Adrenal gland (tissue), 12 donors: ENCODE measurements around the gene ZFAND5. TPM values are rescaled to one million over a fixed set of nuclear protein-coding genes. Genes with fewer than 3 reads are reported as not detected.

Experiments
- DNase-seq, 7 donors: peaks; one replicate each; pipeline ENCODE4 v3.0.0-alpha.2; 2019 to 2020
- H3K27ac ChIP-seq, 5 donors: fragments of 200-600 bp; sonication (generic) in 4 of 5; 1 replicate in 3 of 5; 2 replicates in 2 of 5; pipeline versions ENCODE4 v1.5.1 to v1.8.0; 2016 to 2020; ENCODE audit warnings: mild to moderate bottlenecking in 1 of 5
- H3K27me3 ChIP-seq: fragments of 200-600 bp; 2 replicates; pipeline ENCODE4 v1.8.0; 2021
- H3K36me3 ChIP-seq, 2 donors: fragments of 200-600 bp; replicated peaks in 1 of 2; 1 replicate in 1 of 2; 2 replicates in 1 of 2; pipeline versions ENCODE4 v1.5.1 to v1.8.0; 2018 to 2022
- H3K4me1 ChIP-seq, 2 donors: fragments of 200-600 bp; replicated peaks in 1 of 2; 1 replicate in 1 of 2; 2 replicates in 1 of 2; pipeline versions ENCODE4 v1.5.1 to v1.8.0; 2018 to 2021
- H3K4me3 ChIP-seq, 4 donors: fragments of 200-600 bp; sonication (generic) in 3 of 4; one replicate each; pipeline ENCODE4 v1.5.1; 2016 to 2018
- H3K9me3 ChIP-seq, 3 donors: fragments of 200-600 bp; sonication (generic) in 1 of 3; replicated peaks in 1 of 3; 1 replicate in 2 of 3; 2 replicates in 1 of 3; pipeline versions ENCODE4 v1.5.1 to v1.8.0; 2016 to 2021
- POLR2A ChIP-seq, 2 donors: fragments of 450-650 bp; IDR thresholded peaks; one replicate each; pipeline ENCODE4 v1.6.1; 2017; ENCODE audit warnings: antibody characterized with exemption in 2 of 2, mild to moderate bottlenecking in 2 of 2, moderate library complexity in 1 of 2
- WGBS, 4 donors: extraction: QIAGEN DNeasy Blood & Tissue Kit in 2 of 4; methylation state at CpG; one replicate each; pipeline versions ENCODE4 v1.1.5 to v1.1.7; 2013 to 2017; 5-methylcytosine and 5-hydroxymethylcytosine counted together
- intact Hi-C, 2 donors: fragments of 100-400 bp; cut with DNase I; formaldehyde crosslinking; loops; one replicate each; pipeline versions ENCODE4 v1.14.1 to v1.15.0; 2022 to 2023
- polyA plus RNA-seq, 3 donors: library from polyadenylated mRNA; stranded (reverse); fragments of 200-250 nt in 2 of 3; fragments of 350-450 nt in 1 of 3; fragmentation: Illumina TruSeq in 1 of 3; extraction: RNeasy Lipid Tissue Mini Kit (QIAGEN cat#74804) in 1 of 3; gene quantifications; one replicate each; pipeline ENCODE4 v1.2.3, GENCODE V29; 2013 to 2014
- total RNA-seq, 9 donors: library from RNA; depleted of rRNA in 4 of 9; stranded (reverse); fragments of >200 nt in 4 of 9; fragments of 120-200 nt in 1 of 9; fragmentation: NEBNext Ultra II Directional in 1 of 9; extraction: Animal tissue kit (Norgen Biotek cat#: 25700) in 1 of 9; gene quantifications; one replicate each; pipeline versions ENCODE4 v1.1.0 to v1.2.4, GENCODE V29; 2013 to 2023
- TF ChIP-seq, protein P1 (sequence below), 6 experiments: fragments of 450-650 bp in 4 of 6; fragments of 200-600 bp in 2 of 6; sonication (generic) in 1 of 6; IDR thresholded peaks; 1 replicate in 5 of 6; 2 replicates in 1 of 6; pipeline versions ENCODE4 v1.5.1 to v1.8.0; 2016 to 2021; ENCODE audit warnings: antibody characterized with exemption in 6 of 6, mild to moderate bottlenecking in 2 of 6, moderate library complexity in 1 of 6
- donor health status: healthy with polysubstance abuse.
- donor health status: Bipolar disorder and iron deficiency.
- donor health status: DM: yes; HTN: yes; CAD: no.
- donor health status: DM: no; HTN: no; CAD: no.
- donor health status: DM: no; HTN: no; CAD: no.
- donor health status: DM: yes; HTN: yes; CAD: no.

The ZFAND5 gene
- total and polyA plus RNA-seq, 12 donors, result 119 to 326 (median 193) TPM

DNA sequence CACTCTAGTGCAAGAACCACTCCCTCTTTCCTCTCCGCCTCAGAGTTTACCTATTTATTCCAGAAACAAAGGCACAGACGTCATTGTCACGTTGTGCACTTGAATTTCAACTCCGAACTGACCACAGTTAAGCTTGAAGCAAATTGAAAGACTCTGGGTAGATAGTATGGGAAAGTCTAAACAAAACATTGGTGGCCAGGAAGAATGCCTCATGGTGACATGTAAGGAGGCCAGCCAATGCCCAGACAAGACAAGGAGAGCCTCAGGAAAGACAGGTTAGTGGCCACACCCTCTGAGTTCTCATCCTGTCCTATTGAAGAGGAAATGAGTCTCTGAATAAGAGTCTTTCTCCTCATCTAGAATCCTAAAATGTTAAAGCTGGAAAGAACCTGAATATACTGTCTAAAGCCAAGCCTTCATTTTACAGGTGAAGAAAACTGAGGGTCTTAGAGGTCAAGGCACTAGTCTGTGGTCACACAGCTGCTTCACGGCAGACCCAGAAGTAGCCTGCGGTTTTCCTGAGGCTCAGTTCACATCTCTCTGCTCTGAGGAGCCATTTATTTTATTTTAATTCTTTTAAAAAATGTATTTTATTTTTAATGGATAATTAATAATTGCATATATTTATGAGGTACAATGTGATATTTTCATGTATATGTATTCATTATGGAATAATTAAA, 30.2 kb downstream of the ZFAND5 start:
- Histone ChIP-seq H3K36me3 (no peaks in the 10 kb centered on the region), H3K27me3 (no peaks in the 10 kb centered on the region), H3K27ac (no peak overlapping the region), H3K9me3 (no peaks in the 10 kb centered on the region), H3K4me3 (no peak overlapping the region), H3K4me1 (no peaks in the 10 kb centered on the region)
- intact Hi-C loops, result no loop called here
- 90 to 97% (median 93%) methylated on average over 6 of the region's 6 CpGs for WGBS, 4 donors
- no peak for DNase-seq
- TF ChIP-seq POLR2A (IDR thresholded peaks at IDR 0.05), result no peak
- TF ChIP-seq, protein P1, sequence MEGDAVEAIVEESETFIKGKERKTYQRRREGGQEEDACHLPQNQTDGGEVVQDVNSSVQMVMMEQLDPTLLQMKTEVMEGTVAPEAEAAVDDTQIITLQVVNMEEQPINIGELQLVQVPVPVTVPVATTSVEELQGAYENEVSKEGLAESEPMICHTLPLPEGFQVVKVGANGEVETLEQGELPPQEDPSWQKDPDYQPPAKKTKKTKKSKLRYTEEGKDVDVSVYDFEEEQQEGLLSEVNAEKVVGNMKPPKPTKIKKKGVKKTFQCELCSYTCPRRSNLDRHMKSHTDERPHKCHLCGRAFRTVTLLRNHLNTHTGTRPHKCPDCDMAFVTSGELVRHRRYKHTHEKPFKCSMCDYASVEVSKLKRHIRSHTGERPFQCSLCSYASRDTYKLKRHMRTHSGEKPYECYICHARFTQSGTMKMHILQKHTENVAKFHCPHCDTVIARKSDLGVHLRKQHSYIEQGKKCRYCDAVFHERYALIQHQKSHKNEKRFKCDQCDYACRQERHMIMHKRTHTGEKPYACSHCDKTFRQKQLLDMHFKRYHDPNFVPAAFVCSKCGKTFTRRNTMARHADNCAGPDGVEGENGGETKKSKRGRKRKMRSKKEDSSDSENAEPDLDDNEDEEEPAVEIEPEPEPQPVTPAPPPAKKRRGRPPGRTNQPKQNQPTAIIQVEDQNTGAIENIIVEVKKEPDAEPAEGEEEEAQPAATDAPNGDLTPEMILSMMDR (IDR thresholded peaks at IDR 0.05), result no peak

DNA sequence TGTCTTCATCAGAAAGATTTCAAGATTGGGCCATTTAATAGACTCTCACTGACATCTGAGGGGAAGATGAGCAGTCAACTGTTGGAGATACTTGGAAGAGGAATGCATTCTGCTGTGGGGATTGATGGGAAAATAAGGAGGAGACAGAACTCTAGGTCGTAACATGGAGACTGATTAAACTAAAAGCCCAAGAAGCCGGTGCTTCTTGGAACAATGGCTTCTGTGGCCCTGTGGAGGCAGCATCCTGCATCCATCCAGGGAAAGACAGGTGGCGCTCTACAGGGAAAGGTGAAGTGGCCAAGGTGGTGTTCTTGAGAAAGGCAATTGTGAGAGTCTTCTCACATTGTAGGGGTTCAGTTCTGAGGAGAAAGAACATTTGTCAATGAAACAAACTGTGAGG, 31.3 kb downstream of the ZFAND5 start:
- intact Hi-C loops, result no loop called here
- H3K27ac ChIP-seq, result no peak overlapping the region
- TF ChIP-seq, protein P1 (IDR thresholded peaks at IDR 0.05), result no peak
- no peaks in the 10 kb centered on the region for H3K9me3 ChIP-seq
- DNase-seq, result no peak
- no peaks in the 10 kb centered on the region for H3K36me3 ChIP-seq
- no peaks in the 10 kb centered on the region for H3K27me3 ChIP-seq
- H3K4me1 ChIP-seq, result no peaks in the 10 kb centered on the region
- H3K4me3 ChIP-seq, result no peak overlapping the region
- WGBS, 4 donors, result 81 to 89% (median 85%) methylated on average over 3 of the region's 3 CpGs

DNA sequence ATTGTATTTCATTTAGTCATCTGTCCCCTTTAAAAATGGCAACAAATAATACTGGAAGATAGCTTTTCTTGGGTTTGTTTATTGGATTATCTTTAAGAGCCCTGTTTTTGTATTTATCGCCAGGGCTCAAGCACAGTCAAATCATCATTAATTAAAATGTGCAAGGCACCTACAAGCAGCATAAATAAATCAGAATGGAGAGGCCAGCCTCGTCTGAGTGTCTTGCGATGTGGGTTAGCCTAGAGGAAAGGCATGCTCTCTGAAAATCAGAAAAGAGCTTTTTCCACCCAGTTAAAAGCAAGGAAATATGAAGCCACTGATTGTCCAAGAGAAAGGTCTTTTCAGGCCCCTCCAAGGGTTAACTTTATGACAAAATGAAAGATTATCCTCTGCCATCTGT, 31.8 kb downstream of the ZFAND5 start:
- Histone ChIP-seq H3K27ac (no peak overlapping the region), H3K36me3 (no peaks in the 10 kb centered on the region), H3K9me3 (no peaks in the 10 kb centered on the region), H3K27me3 (no peaks in the 10 kb centered on the region), H3K4me1 (no peaks in the 10 kb centered on the region), H3K4me3 (no peak overlapping the region)
- intact Hi-C loops, result no loop called here
- no peak for DNase-seq
- TF ChIP-seq, protein P1 (IDR thresholded peaks at IDR 0.05), result no peak
- no peak for TF ChIP-seq POLR2A (IDR thresholded peaks at IDR 0.05)
- WGBS, 4 donors, result 64 to 87% (median 75%) methylated on average over 3 of the region's 3 CpGs

DNA sequence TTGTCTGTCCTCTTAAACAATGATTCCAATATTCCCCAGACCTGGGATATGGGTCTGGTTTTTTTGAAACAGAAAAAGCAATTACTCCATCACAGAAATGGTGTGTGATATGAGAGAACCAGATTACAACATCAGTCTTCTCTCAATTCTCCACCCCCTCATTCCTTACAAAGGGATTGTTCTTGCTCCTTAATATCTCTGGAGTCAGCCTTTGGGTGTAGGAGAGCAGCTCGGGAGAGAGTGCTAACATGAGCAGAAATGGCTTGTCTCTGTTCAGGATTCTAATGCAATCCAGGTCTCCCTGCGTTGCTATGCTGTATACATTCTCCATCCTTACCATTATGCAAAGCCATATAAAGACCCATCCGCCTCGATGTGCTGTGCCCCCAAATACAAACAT, 32.7 kb downstream of the ZFAND5 start:
- Histone ChIP-seq H3K9me3 (no peaks in the 10 kb centered on the region), H3K36me3 (no peaks in the 10 kb centered on the region), H3K4me3 (no peak overlapping the region), H3K27ac (no peak overlapping the region), H3K4me1 (no peaks in the 10 kb centered on the region), H3K27me3 (no peaks in the 10 kb centered on the region)
- intact Hi-C loops, result no loop called here
- TF ChIP-seq POLR2A (IDR thresholded peaks at IDR 0.05), result no peak
- TF ChIP-seq, protein P1 (IDR thresholded peaks at IDR 0.05), result no peak
- WGBS, 4 donors, result 71 to 86% (median 83%) methylated on average over 4 of the region's 4 CpGs
- no peak for DNase-seq
